Left lung (tissue), 10 donors: ENCODE data around the gene PDE8A. TPM values are rescaled to one million over a fixed set of nuclear protein-coding genes. Genes with fewer than 3 reads are reported as not detected.

Experiments
- ATAC-seq: fragments of 200-7000 bp; cut with Tn5 transposase; one replicate; pipeline ENCODE4 v1.9.1; 2020; ENCODE audit warnings: moderate library complexity
- DNase-seq, 4 donors: peaks; one replicate each; pipeline ENCODE4 v3.0.0-alpha.2; 2013 to 2020
- H3K27ac ChIP-seq, 2 donors: fragments of 200-600 bp; sonication (generic) in 1 of 2; one replicate each; pipeline versions ENCODE4 v1.5.0 to v1.8.0; 2020 to 2021
- H3K27me3 ChIP-seq, 2 donors: fragments of 200-600 bp; sonication (generic) in 1 of 2; one replicate each; pipeline versions ENCODE4 v1.5.0 to v1.8.0; 2020 to 2021
- H3K36me3 ChIP-seq, 2 donors: fragments of 200-600 bp; sonication (generic) in 1 of 2; one replicate each; pipeline versions ENCODE4 v1.5.0 to v1.8.0; 2020 to 2021
- H3K4me1 ChIP-seq, 2 donors: fragments of 200-600 bp; one replicate each; pipeline ENCODE4 v1.8.0; 2021
- H3K4me3 ChIP-seq, 2 donors: fragments of 200-600 bp; sonication (generic) in 1 of 2; one replicate each; pipeline versions ENCODE4 v1.5.0 to v1.8.0; 2020 to 2021; ENCODE audit warnings: mild to moderate bottlenecking in 1 of 2
- H3K9me3 ChIP-seq, 2 donors: fragments of 200-600 bp; sonication (generic) in 1 of 2; one replicate each; pipeline versions ENCODE4 v1.5.0 to v1.8.0; 2020 to 2021
- CTCF ChIP-seq, 2 donors: fragments of 200-600 bp; sonication (generic) in 1 of 2; IDR thresholded peaks; one replicate each; pipeline versions ENCODE4 v1.5.0 to v1.8.0; 2021; ENCODE audit warnings: antibody characterized with exemption in 2 of 2
- intact Hi-C, 2 donors: fragments of 100-400 bp; cut with DNase I; formaldehyde crosslinking; loops; one replicate each; pipeline versions ENCODE4 v1.11.2 to v1.14.2; 2022
- polyA plus RNA-seq, 6 donors: library from polyadenylated mRNA; unstranded; fragments of 120-200 nt; gene quantifications; one replicate each; pipeline ENCODE4 v1.2.1, GENCODE V29; 2013; ENCODE audit not compliant: insufficient read length in 6 of 6
- total RNA-seq, 2 donors: library from RNA; stranded (reverse); fragmentation: NEBNext Ultra II Directional; extraction: Animal tissue kit (Norgen Biotek cat#: 25700); gene quantifications; one replicate each; pipeline ENCODE4 v1.2.1, GENCODE V29; 2021
- donor health status: DM: no; HTN: yes; CAD: no.
- donor health status: DM: no; HTN: no; CAD: no.

The PDE8A gene
- total and polyA plus RNA-seq, 8 donors, result 30.4 to 64.0 (median 48.4) TPM

- H3K4me1 ChIP-seq, result no peaks in the 10 kb centered on the region
- no peak for DNase-seq
- peaks cover 0 to 11% of the 10 kb centered on the region in 2 donors for H3K9me3 ChIP-seq
- TF ChIP-seq CTCF (IDR thresholded peaks at IDR 0.05), result no peak
- H3K27ac ChIP-seq, result no peak overlapping the region
- no peaks in the 10 kb centered on the region for H3K36me3 ChIP-seq
- ATAC-seq, result no peak
- no peaks in the 10 kb centered on the region for H3K27me3 ChIP-seq
- intact Hi-C loops, result no loop called here
- no peak overlapping the region for H3K4me3 ChIP-seq
These were observed 180.6 kb downstream of the PDE8A start for GRCh38 chr15:85162237-85162636.

- Histone ChIP-seq H3K36me3 (no peaks in the 10 kb centered on the region), H3K27ac (no peak overlapping the region), H3K4me3 (no peak overlapping the region), H3K9me3 (peaks cover 0 to 11% of the 10 kb centered on the region in 2 donors), H3K27me3 (peaks cover 0 to 21% of the 10 kb centered on the region in 2 donors), H3K4me1 (peaks cover 3 to 4% of the 10 kb centered on the region in 2 donors)
- TF ChIP-seq CTCF (IDR thresholded peaks at IDR 0.05), result no peak
- intact Hi-C loops, result no loop called here
- ATAC-seq (no peak), DNase-seq (no peak)
These were observed 183.3 kb downstream of the PDE8A start for GRCh38 chr15:85164841-85165466.

- Histone ChIP-seq H3K36me3 (no peaks in the 10 kb centered on the region), H3K27ac (no peak overlapping the region), H3K9me3 (peaks cover 0 to 24% of the 10 kb centered on the region in 2 donors), H3K27me3 (peaks cover 0 to 21% of the 10 kb centered on the region in 2 donors), H3K4me3 (no peak overlapping the region), H3K4me1 (peaks cover 3 to 4% of the 10 kb centered on the region in 2 donors)
- ATAC-seq (no peak), DNase-seq (no peak)
- intact Hi-C loops, result no loop called here
- TF ChIP-seq CTCF (IDR thresholded peaks at IDR 0.05), result no peak
These were observed 185.9 kb downstream of the PDE8A start for GRCh38 chr15:85167568-85167967.

GRCh38 chr15:85168642-85169173, 187.1 kb downstream of the PDE8A start:
- intact Hi-C loops, result no loop called here
- Histone ChIP-seq H3K9me3 (peaks cover 0 to 19% of the 10 kb centered on the region in 2 donors), H3K27me3 (peaks cover 0 to 21% of the 10 kb centered on the region in 2 donors), H3K27ac (no peak overlapping the region), H3K4me3 (peak overlapping the region; percentile 10 to 18), H3K4me1 (peaks cover 3 to 4% of the 10 kb centered on the region in 2 donors), H3K36me3 (no peaks in the 10 kb centered on the region)
- peak; percentile 39 to 42 for TF ChIP-seq CTCF (IDR thresholded peaks at IDR 0.05)
- peak; percentile 14 to 77 (median 36) for DNase-seq
- peak; percentile 97 for ATAC-seq

GRCh38 chr15:85171736-85172135, 190.1 kb downstream of the PDE8A start:
- no peak for TF ChIP-seq CTCF (IDR thresholded peaks at IDR 0.05)
- no peak overlapping the region for H3K4me3 ChIP-seq
- intact Hi-C loops, result no loop called here

More at GRCh38 chr15:85171736-85172135, 190.1 kb downstream of the PDE8A start:
- peaks cover 0 to 13% of the 10 kb centered on the region in 2 donors for H3K9me3 ChIP-seq
- H3K36me3 ChIP-seq, result no peaks in the 10 kb centered on the region
- H3K4me1 ChIP-seq, result peaks cover 3 to 4% of the 10 kb centered on the region in 2 donors
- DNase-seq (no peak), ATAC-seq (no peak)
- peaks cover 0 to 21% of the 10 kb centered on the region in 2 donors for H3K27me3 ChIP-seq
- no peak overlapping the region for H3K27ac ChIP-seq
